Kidney epithelial cell (primary cell): ENCODE data around the gene F11. TPM values are rescaled to one million over a fixed set of nuclear protein-coding genes. Genes with fewer than 3 reads are reported as not detected.

Experiments
- DNase-seq: peaks from one replicate; pipeline ENCODE4 v3.0.0-alpha.2; 2010; ENCODE audit warnings: low read depth
- H3K27me3 ChIP-seq: 2 replicates; pipeline ENCODE4 v1.6.0; 2011; ENCODE audit warnings: low read length; ENCODE audit not compliant: control insufficient read depth, insufficient read depth
- H3K36me3 ChIP-seq: 2 replicates; pipeline ENCODE4 v1.5.1; 2011; ENCODE audit warnings: low read length; ENCODE audit not compliant: control insufficient read depth, insufficient read depth
- H3K4me3 ChIP-seq: 2 replicates; pipeline ENCODE4 v1.5.1; 2011; ENCODE audit warnings: low read depth, mild to moderate bottlenecking, control low read depth, low read length
- total RNA-seq: library from RNA; depleted of rRNA; stranded (reverse); fragments of >200 nt; gene quantifications from 2 replicates; pipeline ENCODE4 v1.2.3, GENCODE V29; 2015
- TF ChIP-seq, protein P1 (sequence below): IDR thresholded peaks from 2 replicates; pipeline ENCODE4 v1.5.1; 2011; ENCODE audit warnings: mild to moderate bottlenecking, moderate library complexity, low read length, control low read depth, inconsistent platforms; ENCODE audit not compliant: insufficient read depth, poor library complexity, severe bottlenecking

F11 gene
- total RNA-seq, 1 donor from 2014 or later: not detected

- no peak overlapping the region for H3K4me3 ChIP-seq
- no peak for DNase-seq
- TF ChIP-seq, protein P1, sequence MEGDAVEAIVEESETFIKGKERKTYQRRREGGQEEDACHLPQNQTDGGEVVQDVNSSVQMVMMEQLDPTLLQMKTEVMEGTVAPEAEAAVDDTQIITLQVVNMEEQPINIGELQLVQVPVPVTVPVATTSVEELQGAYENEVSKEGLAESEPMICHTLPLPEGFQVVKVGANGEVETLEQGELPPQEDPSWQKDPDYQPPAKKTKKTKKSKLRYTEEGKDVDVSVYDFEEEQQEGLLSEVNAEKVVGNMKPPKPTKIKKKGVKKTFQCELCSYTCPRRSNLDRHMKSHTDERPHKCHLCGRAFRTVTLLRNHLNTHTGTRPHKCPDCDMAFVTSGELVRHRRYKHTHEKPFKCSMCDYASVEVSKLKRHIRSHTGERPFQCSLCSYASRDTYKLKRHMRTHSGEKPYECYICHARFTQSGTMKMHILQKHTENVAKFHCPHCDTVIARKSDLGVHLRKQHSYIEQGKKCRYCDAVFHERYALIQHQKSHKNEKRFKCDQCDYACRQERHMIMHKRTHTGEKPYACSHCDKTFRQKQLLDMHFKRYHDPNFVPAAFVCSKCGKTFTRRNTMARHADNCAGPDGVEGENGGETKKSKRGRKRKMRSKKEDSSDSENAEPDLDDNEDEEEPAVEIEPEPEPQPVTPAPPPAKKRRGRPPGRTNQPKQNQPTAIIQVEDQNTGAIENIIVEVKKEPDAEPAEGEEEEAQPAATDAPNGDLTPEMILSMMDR: no peak
- H3K27me3 ChIP-seq: no peaks in the 10 kb centered on the region
- no peaks in the 10 kb centered on the region for H3K36me3 ChIP-seq
These were observed 39.3 kb upstream of the F11 start for GRCh38 chr4:186226521-186227189.

GRCh38 chr4:186227221-186227620 lies 38.8 kb upstream of the F11 start, which contains the start of gene KLKB1:
Gene KLKB1, plus strand, starts transcription at chr4:186227507. Its CDS starts 689 bp downstream, at chr4:186228196.
- no peaks in the 10 kb centered on the region for H3K36me3 ChIP-seq
- no peak within 1 kb of the TSS for H3K4me3 ChIP-seq
- no peak for DNase-seq
- no peaks in the 10 kb centered on the region for H3K27me3 ChIP-seq
- TF ChIP-seq, protein P1: no peak

- TF ChIP-seq, protein P1: no peak
- no peak for DNase-seq
- Histone ChIP-seq H3K27me3 (no peaks in the 10 kb centered on the region), H3K36me3 (no peaks in the 10 kb centered on the region), H3K4me3 (no peak overlapping the region)
These were observed 38.1 kb upstream of the F11 start for GRCh38 chr4:186227744-186228513.

DNA sequence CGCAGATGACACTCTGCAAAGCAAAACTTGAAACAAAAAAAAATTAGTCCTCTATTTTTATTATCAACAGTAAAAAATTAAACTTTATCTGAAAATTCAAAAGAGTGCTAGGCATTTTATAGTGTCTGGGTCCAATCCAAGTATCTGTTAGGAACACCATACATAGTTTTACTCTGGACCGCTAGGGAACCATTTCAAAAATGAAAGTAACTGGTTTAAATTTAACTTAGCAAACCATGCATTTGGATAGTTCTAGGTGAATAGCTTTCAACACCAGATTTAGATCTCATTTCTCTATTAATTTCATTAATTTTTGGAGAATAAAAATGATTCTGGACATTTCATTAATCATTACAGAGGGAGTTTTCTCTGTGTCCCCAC lies 37.5 kb upstream of the F11 start:
- Histone ChIP-seq H3K36me3 (no peaks in the 10 kb centered on the region), H3K27me3 (no peaks in the 10 kb centered on the region), H3K4me3 (no peak overlapping the region)
- TF ChIP-seq, protein P1: no peak
- DNase-seq: no peak

GRCh38 chr4:186234367-186234766 lies 31.6 kb upstream of the F11 start:
- H3K4me3 ChIP-seq: no peak overlapping the region
- no peaks in the 10 kb centered on the region for H3K27me3 ChIP-seq
- H3K36me3 ChIP-seq: no peaks in the 10 kb centered on the region
- TF ChIP-seq, protein P1: no peak
- DNase-seq: no peak
